Measurements from ENCODE around the gene RRN3. TPM values are rescaled to one million over a fixed set of nuclear protein-coding genes. Genes with fewer than 3 reads are reported as not detected.

RRN3 gene
- polyA plus RNA-seq, 2 of the 4 experiments (the other 2 are of a cell fraction) = 34.0 to 95.7 TPM

GRCh38 chr16:15038689-15039088, 55.4 kb downstream of the RRN3 start:
- ATAC-seq (no peak), DNase-seq (ENCODE audit: low read depth in 1 of 2, low spot score in 1 of 2) (no peak), FAIRE-seq (no peak)
- Histone ChIP-seq H3K4me3 (no peak overlapping the region), H3K9me3 (no peaks in the 10 kb centered on the region), H3K27ac (no peak overlapping the region), H3K4me1 (no peaks in the 10 kb centered on the region), H3K4me2 (no peak overlapping the region)
- POLR2A ChIA-PET = no interaction called here
- WGBS (ENCODE audit: missing lambda C conversion rate) = 93% methylated on average over 9 of the region's 9 CpGs
- TF ChIP-seq PHF8 (IDR thresholded peaks at IDR 0.05; ENCODE audit: borderline replicate concordance, low read depth) (no peak), FOSL2 (IDR thresholded peaks at IDR 0.05) (no peak), FOSL2 (CRISPR knock-in tag; IDR thresholded peaks at IDR 0.05) (no peak), RFX5 (IDR thresholded peaks at IDR 0.05) (no peak), CHD4 (IDR thresholded peaks at IDR 0.05; ENCODE audit: borderline replicate concordance) (no peak), SREBF2 (IDR thresholded peaks at IDR 0.05) (no peak), HOXA7 (CRISPR knock-in tag; IDR thresholded peaks at IDR 0.05) (no peak)
- CTCF ChIA-PET = no interaction called here

- WGBS (ENCODE audit: missing lambda C conversion rate) = 92% methylated on average over 4 of the region's 4 CpGs
- no peak for ATAC-seq
- POLR2A ChIA-PET = no interaction called here
- no peaks in the 10 kb centered on the region for H3K9me3 ChIP-seq
- FAIRE-seq = no peak
- H3K27ac ChIP-seq = no peak overlapping the region
- no peak overlapping the region for H3K4me2 ChIP-seq
- H3K4me3 ChIP-seq = no peak overlapping the region
- H3K4me1 ChIP-seq = no peaks in the 10 kb centered on the region
- CTCF ChIA-PET = no interaction called here
- no peak for DNase-seq (ENCODE audit: low read depth in 1 of 2, low spot score in 1 of 2)
- TF ChIP-seq CTCF (IDR thresholded peaks at IDR 0.05) = no peak
- no peak for TF ChIP-seq NFE2L2 (conservative IDR thresholded peaks at IDR 0.05; ENCODE audit: low read length)
- TF ChIP-seq FOSB (CRISPR knock-in tag; IDR thresholded peaks at IDR 0.05) = no peak
- TF ChIP-seq E2F6 (IDR thresholded peaks at IDR 0.05; ENCODE audit: borderline replicate concordance, low read depth) = no peak
- TF ChIP-seq EHF (CRISPR knock-in tag; IDR thresholded peaks at IDR 0.05) = no peak
- no peak for TF ChIP-seq TP53 (CRISPR knock-in tag; IDR thresholded peaks at IDR 0.05)
- TF ChIP-seq HDAC2 (IDR thresholded peaks at IDR 0.05) = no peak
- TF ChIP-seq ATOH8 (CRISPR knock-in tag; IDR thresholded peaks at IDR 0.05; ENCODE audit: low read depth) = no peak
- TF ChIP-seq HOXB5 (CRISPR knock-in tag; IDR thresholded peaks at IDR 0.05) = no peak
- TF ChIP-seq CBX2 (IDR thresholded peaks at IDR 0.05; ENCODE audit: borderline replicate concordance, low read depth) = no peak
- TF ChIP-seq RNF2 (IDR thresholded peaks at IDR 0.05; ENCODE audit: borderline replicate concordance, low read depth) = no peak
- TF ChIP-seq MAFK (IDR thresholded peaks at IDR 0.05; ENCODE audit: partially characterized antibody) = no peak
- TF ChIP-seq FOSL2 (IDR thresholded peaks at IDR 0.05) = no peak
- TF ChIP-seq FOSL2 (CRISPR knock-in tag; IDR thresholded peaks at IDR 0.05) = no peak
- no peak for TF ChIP-seq MAX (IDR thresholded peaks at IDR 0.05)
- no peak for TF ChIP-seq HEYL (CRISPR knock-in tag; IDR thresholded peaks at IDR 0.05)
- no peak for TF ChIP-seq SMC3 (IDR thresholded peaks at IDR 0.05)
- no peak for TF ChIP-seq MAZ (IDR thresholded peaks at IDR 0.05; ENCODE audit: borderline replicate concordance, low read depth, low read length)
- no peak for TF ChIP-seq REST (IDR thresholded peaks at IDR 0.05)
- TF ChIP-seq ZSCAN20 (CRISPR knock-in tag; IDR thresholded peaks at IDR 0.05) = no peak
Observed at GRCh38 chr16:15037745-15038144, 56.3 kb downstream of the RRN3 start.
